ENCODE results near the gene TTN. TPM values are rescaled to one million over a fixed set of nuclear protein-coding genes. Genes with fewer than 3 reads are reported as not detected.

TTN gene
- total RNA-seq, 1 experiment from 2014 or later: under 0.01 TPM

- no peak overlapping the region for H3K4me3 ChIP-seq (ENCODE audit: low read length)
- H3K27ac ChIP-seq (ENCODE audit: low read length): no peak overlapping the region
- no peak overlapping the region for H3K9ac ChIP-seq (ENCODE audit: low read length)
- H3K36me3 ChIP-seq (ENCODE audit: insufficient read depth, low read length): no peaks in the 10 kb centered on the region
- H4K20me1 ChIP-seq (ENCODE audit: insufficient read depth, low read depth, low read length): no peaks in the 10 kb centered on the region
- H3K9me3 ChIP-seq (ENCODE audit: low read length): no peaks in the 10 kb centered on the region
- H3K9me2 ChIP-seq (replicated peaks; ENCODE audit: insufficient read depth, low read length): no peaks in the 10 kb centered on the region
- no peaks in the 10 kb centered on the region for H3K27me3 ChIP-seq (ENCODE audit: low read length)
- peak; percentile 9 for DNase-seq
- no peaks in the 10 kb centered on the region for H3K4me1 ChIP-seq (ENCODE audit: low read length)
- H3K4me2 ChIP-seq (ENCODE audit: low read depth, low read length, poor library complexity, severe bottlenecking): no peak overlapping the region
- H2AFZ ChIP-seq (ENCODE audit: low read length): no peak overlapping the region
- no peaks in the 10 kb centered on the region for H3K79me2 ChIP-seq (ENCODE audit: low read length)
These were observed 680 bp downstream of the TTN start for GRCh38 chr2:178806543-178806942.

- H3K9me3 ChIP-seq (ENCODE audit: low read length): no peaks in the 10 kb centered on the region
- no peak overlapping the region for H3K27ac ChIP-seq (ENCODE audit: low read length)
- H3K4me1 ChIP-seq (ENCODE audit: low read length): no peaks in the 10 kb centered on the region
- H3K79me2 ChIP-seq (ENCODE audit: low read length): no peaks in the 10 kb centered on the region
- no peak overlapping the region for H2AFZ ChIP-seq (ENCODE audit: low read length)
- no peaks in the 10 kb centered on the region for H3K27me3 ChIP-seq (ENCODE audit: low read length)
- no peaks in the 10 kb centered on the region for H3K9me2 ChIP-seq (replicated peaks; ENCODE audit: insufficient read depth, low read length)
- no peak overlapping the region for H3K9ac ChIP-seq (ENCODE audit: low read length)
- no peaks in the 10 kb centered on the region for H3K36me3 ChIP-seq (ENCODE audit: insufficient read depth, low read length)
- no peak overlapping the region for H3K4me3 ChIP-seq (ENCODE audit: low read length)
- DNase-seq: no peak
- H3K4me2 ChIP-seq (ENCODE audit: low read depth, low read length, poor library complexity, severe bottlenecking): no peak overlapping the region
- H4K20me1 ChIP-seq (ENCODE audit: insufficient read depth, low read depth, low read length): no peaks in the 10 kb centered on the region
These were observed 1.8 kb downstream of the TTN start for GRCh38 chr2:178805457-178805856.

GRCh38 chr2:178804791-178805190, 2.4 kb downstream of the TTN start:
- no peaks in the 10 kb centered on the region for H3K36me3 ChIP-seq (ENCODE audit: insufficient read depth, low read length)
- no peak overlapping the region for H3K27ac ChIP-seq (ENCODE audit: low read length)
- no peaks in the 10 kb centered on the region for H4K20me1 ChIP-seq (ENCODE audit: insufficient read depth, low read depth, low read length)
- no peaks in the 10 kb centered on the region for H3K4me1 ChIP-seq (ENCODE audit: low read length)
- no peaks in the 10 kb centered on the region for H3K9me2 ChIP-seq (replicated peaks; ENCODE audit: insufficient read depth, low read length)
- H2AFZ ChIP-seq (ENCODE audit: low read length): no peak overlapping the region
- H3K9me3 ChIP-seq (ENCODE audit: low read length): no peaks in the 10 kb centered on the region
- H3K4me3 ChIP-seq (ENCODE audit: low read length): no peak overlapping the region
- DNase-seq: peak; percentile 73
- H3K9ac ChIP-seq (ENCODE audit: low read length): no peak overlapping the region
- H3K4me2 ChIP-seq (ENCODE audit: low read depth, low read length, poor library complexity, severe bottlenecking): no peak overlapping the region
- H3K27me3 ChIP-seq (ENCODE audit: low read length): no peaks in the 10 kb centered on the region
- H3K79me2 ChIP-seq (ENCODE audit: low read length): no peaks in the 10 kb centered on the region

GRCh38 chr2:178800510-178800909, 6.7 kb downstream of the TTN start:
- no peaks in the 10 kb centered on the region for H3K9me3 ChIP-seq (ENCODE audit: low read length)
- H3K27ac ChIP-seq (ENCODE audit: low read length): no peak overlapping the region
- no peaks in the 10 kb centered on the region for H3K27me3 ChIP-seq (ENCODE audit: low read length)

GRCh38 chr2:178799305-178799704, 7.9 kb downstream of the TTN start:
- H3K27me3 ChIP-seq (ENCODE audit: low read length): no peaks in the 10 kb centered on the region
- H2AFZ ChIP-seq (ENCODE audit: low read length): no peak overlapping the region
- no peaks in the 10 kb centered on the region for H3K4me1 ChIP-seq (ENCODE audit: low read length)
- H4K20me1 ChIP-seq (ENCODE audit: insufficient read depth, low read depth, low read length): no peaks in the 10 kb centered on the region
- no peak for DNase-seq
- H3K9me2 ChIP-seq (replicated peaks; ENCODE audit: insufficient read depth, low read length): no peaks in the 10 kb centered on the region
- H3K9me3 ChIP-seq (ENCODE audit: low read length): no peaks in the 10 kb centered on the region
- H3K9ac ChIP-seq (ENCODE audit: low read length): no peak overlapping the region
- no peaks in the 10 kb centered on the region for H3K36me3 ChIP-seq (ENCODE audit: insufficient read depth, low read length)
- no peak overlapping the region for H3K4me2 ChIP-seq (ENCODE audit: low read depth, low read length, poor library complexity, severe bottlenecking)
- no peak overlapping the region for H3K27ac ChIP-seq (ENCODE audit: low read length)
- H3K79me2 ChIP-seq (ENCODE audit: low read length): no peaks in the 10 kb centered on the region
- H3K4me3 ChIP-seq (ENCODE audit: low read length): no peak overlapping the region

More at GRCh38 chr2:178800510-178800909, 6.7 kb downstream of the TTN start:
- Histone ChIP-seq H3K4me2 (ENCODE audit: low read depth, low read length, poor library complexity, severe bottlenecking) (no peak overlapping the region), H3K9ac (ENCODE audit: low read length) (no peak overlapping the region), H3K9me2 (replicated peaks; ENCODE audit: insufficient read depth, low read length) (no peaks in the 10 kb centered on the region), H2AFZ (ENCODE audit: low read length) (no peak overlapping the region), H3K4me3 (ENCODE audit: low read length) (no peak overlapping the region), H4K20me1 (ENCODE audit: insufficient read depth, low read depth, low read length) (no peaks in the 10 kb centered on the region), H3K4me1 (ENCODE audit: low read length) (no peaks in the 10 kb centered on the region), H3K79me2 (ENCODE audit: low read length) (no peaks in the 10 kb centered on the region), H3K36me3 (ENCODE audit: insufficient read depth, low read length) (no peaks in the 10 kb centered on the region)
- no peak for DNase-seq

GRCh38 chr2:178796079-178796677, 11.0 kb downstream of the TTN start:
- Histone ChIP-seq H3K4me3 (ENCODE audit: low read length) (no peak overlapping the region), H4K20me1 (ENCODE audit: insufficient read depth, low read depth, low read length) (no peaks in the 10 kb centered on the region), H3K4me2 (ENCODE audit: low read depth, low read length, poor library complexity, severe bottlenecking) (no peak overlapping the region), H3K79me2 (ENCODE audit: low read length) (no peaks in the 10 kb centered on the region), H3K9me2 (replicated peaks; ENCODE audit: insufficient read depth, low read length) (no peaks in the 10 kb centered on the region), H3K27me3 (ENCODE audit: low read length) (no peaks in the 10 kb centered on the region), H3K36me3 (ENCODE audit: insufficient read depth, low read length) (no peaks in the 10 kb centered on the region), H3K4me1 (ENCODE audit: low read length) (no peaks in the 10 kb centered on the region), H2AFZ (ENCODE audit: low read length) (no peak overlapping the region), H3K9me3 (ENCODE audit: low read length) (no peaks in the 10 kb centered on the region), H3K9ac (ENCODE audit: low read length) (no peak overlapping the region), H3K27ac (ENCODE audit: low read length) (no peak overlapping the region)
- DNase-seq: peak; percentile 73

- Histone ChIP-seq H3K27ac (ENCODE audit: low read length) (no peak overlapping the region), H3K79me2 (ENCODE audit: low read length) (no peaks in the 10 kb centered on the region), H4K20me1 (ENCODE audit: insufficient read depth, low read depth, low read length) (no peaks in the 10 kb centered on the region), H2AFZ (ENCODE audit: low read length) (no peak overlapping the region), H3K9me2 (replicated peaks; ENCODE audit: insufficient read depth, low read length) (no peaks in the 10 kb centered on the region), H3K9me3 (ENCODE audit: low read length) (no peaks in the 10 kb centered on the region), H3K9ac (ENCODE audit: low read length) (no peak overlapping the region), H3K27me3 (ENCODE audit: low read length) (no peaks in the 10 kb centered on the region), H3K4me3 (ENCODE audit: low read length) (no peak overlapping the region), H3K4me2 (ENCODE audit: low read depth, low read length, poor library complexity, severe bottlenecking) (no peak overlapping the region), H3K4me1 (ENCODE audit: low read length) (no peaks in the 10 kb centered on the region), H3K36me3 (ENCODE audit: insufficient read depth, low read length) (no peaks in the 10 kb centered on the region)
- no peak for DNase-seq
These were observed 19.3 kb downstream of the TTN start for GRCh38 chr2:178787934-178788333.

GRCh38 chr2:178787155-178787554, 20.1 kb downstream of the TTN start:
- H3K4me2 ChIP-seq (ENCODE audit: low read depth, low read length, poor library complexity, severe bottlenecking): no peak overlapping the region
- H3K36me3 ChIP-seq (ENCODE audit: insufficient read depth, low read length): no peaks in the 10 kb centered on the region
- H4K20me1 ChIP-seq (ENCODE audit: insufficient read depth, low read depth, low read length): no peaks in the 10 kb centered on the region
- no peaks in the 10 kb centered on the region for H3K4me1 ChIP-seq (ENCODE audit: low read length)
- H3K9me2 ChIP-seq (replicated peaks; ENCODE audit: insufficient read depth, low read length): no peaks in the 10 kb centered on the region
- no peaks in the 10 kb centered on the region for H3K9me3 ChIP-seq (ENCODE audit: low read length)
- DNase-seq: no peak
- H3K27me3 ChIP-seq (ENCODE audit: low read length): no peaks in the 10 kb centered on the region
- H3K27ac ChIP-seq (ENCODE audit: low read length): no peak overlapping the region
- no peak overlapping the region for H3K9ac ChIP-seq (ENCODE audit: low read length)
- no peak overlapping the region for H3K4me3 ChIP-seq (ENCODE audit: low read length)
- H2AFZ ChIP-seq (ENCODE audit: low read length): no peak overlapping the region
- no peaks in the 10 kb centered on the region for H3K79me2 ChIP-seq (ENCODE audit: low read length)

- H4K20me1 ChIP-seq (ENCODE audit: insufficient read depth, low read depth, low read length): no peaks in the 10 kb centered on the region
- no peak overlapping the region for H3K4me3 ChIP-seq (ENCODE audit: low read length)
- no peaks in the 10 kb centered on the region for H3K27me3 ChIP-seq (ENCODE audit: low read length)
- H3K79me2 ChIP-seq (ENCODE audit: low read length): no peaks in the 10 kb centered on the region
- H2AFZ ChIP-seq (ENCODE audit: low read length): no peak overlapping the region
- no peak overlapping the region for H3K27ac ChIP-seq (ENCODE audit: low read length)
- H3K4me2 ChIP-seq (ENCODE audit: low read depth, low read length, poor library complexity, severe bottlenecking): no peak overlapping the region
- no peaks in the 10 kb centered on the region for H3K36me3 ChIP-seq (ENCODE audit: insufficient read depth, low read length)
- DNase-seq: no peak
- H3K9me2 ChIP-seq (replicated peaks; ENCODE audit: insufficient read depth, low read length): no peaks in the 10 kb centered on the region
- no peaks in the 10 kb centered on the region for H3K9me3 ChIP-seq (ENCODE audit: low read length)
- H3K4me1 ChIP-seq (ENCODE audit: low read length): no peaks in the 10 kb centered on the region
- no peak overlapping the region for H3K9ac ChIP-seq (ENCODE audit: low read length)
These were observed 23.3 kb downstream of the TTN start for GRCh38 chr2:178783889-178784288.
